GM12878 (cell line): ENCODE data around the gene KIF5C. TPM values are rescaled to one million over a fixed set of nuclear protein-coding genes. Genes with fewer than 3 reads are reported as not detected.

ENCODE experiments used
- ATAC-seq: fragments of 200-7000 bp; cut with Tn5 transposase; 3 replicates; pipeline ENCODE4 v1.9.1; 2020; ENCODE audit warnings: mild to moderate bottlenecking, moderate library complexity
- BruUV-seq: library from RNA; stranded (reverse); fragments of 400-500 nt; replicated peaks from 2 replicates; lab custom pipeline; 2021; lab: Mats Ljungman, UMichigan
- CTCF ChIA-PET: fragments of 300-600 bp; sonication (Branson Sonifier 250); formaldehyde crosslinking; extraction: SDS; loops from one replicate; lab custom pipeline; 2021; ENCODE audit warnings: inconsistent platforms; lab: Yijun Ruan, JAX
- POLR2A ChIA-PET: fragments of 350-600 bp; formaldehyde crosslinking; extraction: SDS; loops from one replicate; lab custom pipeline; 2021; ENCODE audit warnings: inconsistent platforms; lab: Charles Lee
- RAD21 ChIA-PET: fragments of 300-600 bp; sonication (Branson Sonifier 250); formaldehyde crosslinking; loops from one replicate; lab custom pipeline; 2023; ENCODE audit warnings: antibody characterized with exemption; ENCODE audit not compliant: unreplicated experiment; lab: Charles Lee
- SMC1A ChIA-PET: fragments of 300-600 bp; sonication (Branson Sonifier 250); formaldehyde crosslinking; loops from one replicate; lab custom pipeline; 2023; ENCODE audit not compliant: unreplicated experiment, uncharacterized antibody; lab: Charles Lee
- DNase-seq: peaks from one replicate; pipeline ENCODE4 v3.0.0-alpha.2; 2011; ENCODE audit warnings: low read depth, low spot score
- FAIRE-seq: peaks from 3 replicates; lab custom pipeline; 2011; peaks lifted over from hg19 to GRCh38; lab: Jason Lieb, UNC
- H2AFZ ChIP-seq: 2 replicates; pipeline ENCODE4 v1.6.0; 2011; ENCODE audit warnings: low read depth, low read length, control low read depth; ENCODE audit not compliant: control insufficient read depth
- H3K27ac ChIP-seq: 2 replicates; pipeline ENCODE4 v1.5.1; 2011; ENCODE audit warnings: control low read depth; ENCODE audit not compliant: control insufficient read depth, insufficient read depth
- H3K27me3 ChIP-seq, 2 experiments: replicated peaks in 1 of 2; 2 replicates each; pipeline versions ENCODE4 v1.6.0 to v1.6.1; 2011; ENCODE audit warnings: low read length in 1 of 2; ENCODE audit not compliant: control insufficient read depth in 2 of 2, insufficient read depth in 2 of 2
- H3K36me3 ChIP-seq, 2 experiments: 2 replicates each; pipeline ENCODE4 v1.5.1; 2011; ENCODE audit warnings: low read length in 1 of 2; ENCODE audit not compliant: control insufficient read depth in 2 of 2, insufficient read depth in 2 of 2
- H3K4me1 ChIP-seq: 2 replicates; pipeline ENCODE4 v1.6.1; 2011; ENCODE audit warnings: mild to moderate bottlenecking, low read length, moderate library complexity, mixed read lengths; ENCODE audit not compliant: control insufficient read depth, insufficient read depth
- H3K4me2 ChIP-seq: 2 replicates; pipeline ENCODE4 v1.6.0; 2011; ENCODE audit warnings: control low read depth; ENCODE audit not compliant: control insufficient read depth, insufficient read depth
- H3K4me3 ChIP-seq: fragments of 200-600 bp; sonication (generic); 2 replicates; pipeline ENCODE4 v1.5.1; 2016
- H3K79me2 ChIP-seq: 2 replicates; pipeline ENCODE4 v1.6.0; 2011; ENCODE audit warnings: low read length; ENCODE audit not compliant: control insufficient read depth, insufficient read depth
- H3K9ac ChIP-seq: 2 replicates; pipeline ENCODE4 v1.8.0; 2011; ENCODE audit warnings: low read length, control low read depth, mixed read lengths; ENCODE audit not compliant: control insufficient read depth, insufficient read depth
- H3K9me3 ChIP-seq: replicated peaks from 3 replicates; pipeline ENCODE4 v1.5.1; 2011; ENCODE audit warnings: mild to moderate bottlenecking, low read length; ENCODE audit not compliant: control insufficient read depth, insufficient read depth
- H4K20me1 ChIP-seq: 2 replicates; pipeline ENCODE4 v1.6.0; 2011; ENCODE audit not compliant: control insufficient read depth, insufficient read depth
- CBX3 ChIP-seq: fragments of 200-600 bp; sonication (generic); IDR thresholded peaks from 2 replicates; pipeline ENCODE4 v1.6.1; 2016; ENCODE audit warnings: low read depth, borderline replicate concordance
- CHD1 ChIP-seq: IDR thresholded peaks from 2 replicates; pipeline ENCODE4 v1.6.1; 2012; ENCODE audit warnings: low read depth, low read length, improper control_type of control experiment
- DPF2 ChIP-seq: fragments of 450-650 bp; IDR thresholded peaks from 2 replicates; pipeline ENCODE4 v1.6.1; 2017; ENCODE audit warnings: mild to moderate bottlenecking
- FOXM1 ChIP-seq: IDR thresholded peaks from 2 replicates; pipeline ENCODE4 v1.6.1; 2012; ENCODE audit warnings: low read depth, mild to moderate bottlenecking, inconsistent platforms, low read length, moderate library complexity
- GABPA ChIP-seq: IDR thresholded peaks from 2 replicates; pipeline ENCODE4 v1.6.1; 2014; ENCODE audit warnings: antibody characterized with exemption, low read depth, mild to moderate bottlenecking, inconsistent platforms
- HSF1 ChIP-seq: fragments of 150-350 bp; IDR thresholded peaks from 2 replicates; pipeline ENCODE4 v1.6.1; 2014; ENCODE audit warnings: mild to moderate bottlenecking, low read depth, low read length
- IRF4 ChIP-seq: IDR thresholded peaks from 2 replicates; pipeline ENCODE4 v1.6.1; 2011; ENCODE audit warnings: low read depth, low read length
- MYB ChIP-seq: fragments of 150-350 bp; IDR thresholded peaks from 2 replicates; pipeline ENCODE4 v1.6.1; 2014; ENCODE audit warnings: mild to moderate bottlenecking, low read depth, low read length, borderline replicate concordance
- NFXL1 ChIP-seq: fragments of 450-650 bp; IDR thresholded peaks from 2 replicates; pipeline ENCODE4 v1.6.1; 2017; ENCODE audit warnings: antibody characterized with exemption, mild to moderate bottlenecking, borderline replicate concordance
- NR2C1 ChIP-seq: fragments of 450-650 bp; IDR thresholded peaks from 2 replicates; pipeline ENCODE4 v1.6.1; 2017; ENCODE audit warnings: antibody characterized with exemption, mild to moderate bottlenecking, moderate library complexity
- POLR2AphosphoS2 ChIP-seq: IDR thresholded peaks from 2 replicates; pipeline ENCODE4 v1.6.1; 2011; ENCODE audit warnings: low read depth, mild to moderate bottlenecking, low read length, improper control_type of control experiment, moderate library complexity
- POLR2AphosphoS5 ChIP-seq: IDR thresholded peaks from 2 replicates; pipeline ENCODE4 v1.6.1; 2011; ENCODE audit warnings: mild to moderate bottlenecking, low read length, inconsistent platforms
- RB1 ChIP-seq: fragments of 450-650 bp; formaldehyde crosslinking; IDR thresholded peaks from 2 replicates; pipeline ENCODE4 v1.6.1; 2017; ENCODE audit warnings: mild to moderate bottlenecking, borderline replicate concordance
- RUNX3 ChIP-seq: IDR thresholded peaks from 2 replicates; pipeline ENCODE4 v1.6.1; 2012; ENCODE audit warnings: low read length, inconsistent platforms
- SMAD5 ChIP-seq: IDR thresholded peaks from 2 replicates; pipeline ENCODE4 v1.6.1; 2016; ENCODE audit warnings: antibody characterized with exemption, low read depth
- ZNF622 ChIP-seq: fragments of 450-650 bp; IDR thresholded peaks from 2 replicates; pipeline ENCODE4 v1.6.1; 2017; ENCODE audit warnings: mild to moderate bottlenecking, inconsistent platforms
- WGBS: methylation state at CpG from one replicate; pipeline ENCODE4 v1.1.6; 2016; ENCODE audit warnings: low lambda C conversion rate; ENCODE audit not compliant: insufficient replicate concordance, insufficient coverage; ENCODE audit errors: missing lambda C conversion rate; 5-methylcytosine and 5-hydroxymethylcytosine counted together
- in situ Hi-C: fragments of 300-500 bp; cut with MboI; formaldehyde crosslinking; loops from 9 replicates; pipeline ENCODE4 v1.14.3; 2018; ENCODE audit warnings: mixed read lengths
- intact Hi-C: fragments of 100-400 bp; cut with micrococcal nuclease; formaldehyde crosslinking; loops from one replicate; pipeline ENCODE4 v1.14.2; 2022; ENCODE audit not compliant: unreplicated experiment
- polyA plus RNA-seq, 11 experiments: library from polyadenylated mRNA; depleted of rRNA in 4 of 11; unstranded in 6 of 11; stranded (reverse) in 5 of 11; fragments of >200 nt; fragmentation: Nextera tagmentation in 4 of 11; fragmentation: Illumina TruSeq in 1 of 11; extraction: Ambion mirVana in 4 of 11; extraction: Trizol in 1 of 11; gene quantifications; 1 replicate in 1 of 11; 2 replicates in 10 of 11; pipeline versions ENCODE4 v1.2.1 to v1.2.3, GENCODE V29; 2011 to 2016; ENCODE audit warnings: inconsistent platforms in 2 of 11, missing spikeins in 2 of 11, low read depth in 1 of 11
- total RNA-seq, 4 experiments: library from RNA; depleted of rRNA in 3 of 4; stranded (reverse); fragments of >200 nt in 3 of 4; fragmentation: Illumina TruSeq in 1 of 4; extraction: Trizol in 1 of 4; gene quantifications; 2 replicates each; pipeline versions ENCODE4 v1.2.1 to v1.2.3, GENCODE V29; 2013 to 2021

The KIF5C gene
- total and polyA plus RNA-seq, 10 of the 15 experiments (the other 5 are each of a cell fraction or from before 2014, with no cell fraction given), result 0.08 to 0.49 (median 0.24) TPM

DNA sequence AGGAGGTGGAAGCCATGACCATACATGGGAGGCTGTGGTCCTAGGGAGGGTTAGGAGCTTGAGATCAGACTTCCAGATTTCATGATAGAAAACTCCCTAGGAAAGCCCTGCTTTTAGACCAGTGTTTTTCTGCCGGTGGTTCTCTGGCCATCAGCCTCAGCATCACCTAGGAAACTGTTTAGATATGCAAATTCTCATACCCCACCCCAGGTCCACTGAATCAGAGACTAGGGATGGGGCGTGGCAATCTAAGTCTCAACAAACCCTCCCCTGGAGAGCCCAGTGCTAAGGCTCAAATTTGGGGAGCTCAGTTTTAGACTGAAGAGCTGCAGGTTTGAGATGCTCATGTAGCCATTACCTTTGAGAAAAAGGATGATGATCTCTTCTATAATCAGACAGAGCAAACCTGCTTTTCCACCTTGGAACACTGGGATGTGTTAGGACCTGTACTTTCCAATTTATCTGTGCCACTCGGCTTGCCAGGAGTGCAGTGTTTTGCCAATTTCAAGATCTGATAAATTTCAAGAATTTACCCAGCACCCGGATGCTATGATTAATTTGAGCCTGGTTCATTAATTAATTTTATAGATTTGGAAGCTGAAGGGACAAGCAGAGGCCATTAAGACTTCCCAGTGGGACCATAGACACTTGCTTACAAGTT is 132.0 kb downstream of the KIF5C start:
- Histone ChIP-seq H3K4me1 (no peaks in the 10 kb centered on the region; the same call in 1 of the 2 replicates), H3K27ac (no peak overlapping the region), H3K9me3 (no peaks in the 10 kb centered on the region), H3K9ac (no peak overlapping the region), H3K4me2 (no peak overlapping the region), H3K4me3 (no peak overlapping the region), H3K27me3 (no peaks in the 10 kb centered on the region), H4K20me1 (no peaks in the 10 kb centered on the region), H2AFZ (no peak overlapping the region), H3K79me2 (no peaks in the 10 kb centered on the region), H3K36me3 (no peaks in the 10 kb centered on the region)
- no peak for DNase-seq
- no peak for FAIRE-seq
- intact Hi-C loops, result no loop called here
- CTCF ChIA-PET, result interaction anchor here (0.8 to 3.9 kb wide), 3 partner anchors 12 to 566 kb away, joined by 3 to 31 read pairs (median 5); no protein-coding TSS in a partner anchor
- no TSS peak for BruUV-seq
- SMC1A ChIA-PET, result interaction anchor here (0.7 to 1.1 kb wide), 3 partner anchors 11 to 812 kb away, joined by 3 to 10 read pairs (median 3); no protein-coding TSS in a partner anchor
- RAD21 ChIA-PET, result interaction anchor here (0.5 to 0.7 kb wide), 2 partner anchors 15 to 1194 kb away, joined by 3 to 4 read pairs; no protein-coding TSS in a partner anchor
- peak; percentile 17 for ATAC-seq
- TF ChIP-seq MYB (no peak), NFXL1 (no peak), HSF1 (no peak), CBX3 (no peak), POLR2AphosphoS5 (no peak), IRF4 (no peak), NR2C1 (no peak), CHD1 (no peak), DPF2 (no peak), SMAD5 (no peak), ZNF622 (no peak), RUNX3 (no peak), RB1 (no peak), POLR2AphosphoS2 (no peak), FOXM1 (no peak), GABPA (no peak)
- POLR2A ChIA-PET, result interaction anchor here (0.6 kb wide), 1 partner anchor 1317 kb away, joined by 3 read pairs; no protein-coding TSS in a partner anchor
- in situ Hi-C loops, result no loop called here
- 50% methylated on average over 4 of the region's 4 CpGs for WGBS
